Left renal pelvis (tissue), 4 donors: ENCODE measurements around the gene IGFBP5. TPM values are rescaled to one million over a fixed set of nuclear protein-coding genes. Genes with fewer than 3 reads are reported as not detected.

Source experiments
- DNase-seq, 4 donors: peaks; one replicate each; pipeline ENCODE4 v3.0.0-alpha.2; 2013; ENCODE audit warnings: low read depth in 4 of 4, low spot score in 3 of 4
- polyA plus RNA-seq, 4 donors: library from polyadenylated mRNA; unstranded; fragments of 120-200 nt; gene quantifications; one replicate each; pipeline ENCODE4 v1.2.1, GENCODE V29; 2013; ENCODE audit not compliant: insufficient read length in 4 of 4

The IGFBP5 gene
- polyA plus RNA-seq, 4 donors: 274 to 1,453 (median 475) TPM

- no peak for DNase-seq
Measured at GRCh38 chr2:216626168-216626874, 69.0 kb downstream of the IGFBP5 start.

GRCh38 chr2:216624251-216624650 lies 71.1 kb downstream of the IGFBP5 start:
- no peak for DNase-seq

- no peak for DNase-seq
Measured at GRCh38 chr2:216622526-216622925, 72.8 kb downstream of the IGFBP5 start.

Other genes starting within 250 kb of the IGFBP5 start
- gene RPL37A, start 196.7 kb downstream of the IGFBP5 start, polyA plus RNA-seq: 1,000 to 10,000 TPM; 2,094 to 2,374 (median 2,125) TPM
- 100 to 1,000 TPM; 109 to 285 (median 197) TPM for gene IGFBP2, start 62.1 kb downstream of the IGFBP5 start, polyA plus RNA-seq
- gene TNP1, start 164.5 kb upstream of the IGFBP5 start, polyA plus RNA-seq: not detected